Kidney (tissue), 14 donors: ENCODE results near the gene AARS2. TPM values are rescaled to one million over a fixed set of nuclear protein-coding genes. Genes with fewer than 3 reads are reported as not detected.

Experiments used
- DNase-seq, 5 donors: peaks; one replicate each; pipeline ENCODE4 v3.0.0-alpha.2; 2013 to 2020
- FAIRE-seq: peaks from 2 replicates; lab custom pipeline; 2012; peaks lifted over from hg19 to GRCh38; lab: Jason Lieb, UNC
- H3K27ac ChIP-seq, 2 donors: one replicate each; pipeline ENCODE4 v1.7.0; 2013; ENCODE audit warnings: low read depth in 2 of 2, low read length in 2 of 2, inconsistent platforms in 1 of 2
- H3K27me3 ChIP-seq: one replicate; pipeline ENCODE4 v1.7.1; 2013; ENCODE audit warnings: low read length, inconsistent platforms; ENCODE audit not compliant: control insufficient read depth, insufficient read depth
- H3K36me3 ChIP-seq, 3 donors: one replicate each; pipeline versions ENCODE4 v1.7.0 to v1.7.1; 2013; ENCODE audit warnings: low read length in 3 of 3, control low read depth in 1 of 3, inconsistent platforms in 1 of 3; ENCODE audit not compliant: insufficient read depth in 3 of 3, control insufficient read depth in 2 of 3
- H3K4me1 ChIP-seq, 3 donors: one replicate each; pipeline versions ENCODE4 v1.7.0 to v1.7.1; 2013; ENCODE audit warnings: low read length in 3 of 3, inconsistent platforms in 1 of 3, low read depth in 1 of 3; ENCODE audit not compliant: control insufficient read depth in 2 of 3, insufficient read depth in 2 of 3
- H3K4me3 ChIP-seq, 3 donors: one replicate each; pipeline versions ENCODE4 v1.7.0 to v1.8.1; 2013; ENCODE audit warnings: low read length in 3 of 3, control low read depth in 1 of 3, inconsistent platforms in 1 of 3
- H3K9ac ChIP-seq, 3 donors: one replicate each; pipeline versions ENCODE4 v1.7.0 to v1.7.1; 2013; ENCODE audit warnings: low read length in 3 of 3, control low read depth in 1 of 3, inconsistent platforms in 1 of 3
- H3K9me3 ChIP-seq, 3 donors: one replicate each; pipeline versions ENCODE4 v1.7.0 to v1.7.1; 2013; ENCODE audit warnings: low read length in 3 of 3, control low read depth in 1 of 3, inconsistent platforms in 1 of 3; ENCODE audit not compliant: control insufficient read depth in 2 of 3, insufficient read depth in 1 of 3
- intact Hi-C: fragments of 100-400 bp; cut with DNase I; formaldehyde crosslinking; loops from one replicate; pipeline ENCODE4 v1.11.1; 2022
- polyA plus RNA-seq: library from polyadenylated mRNA; stranded (reverse); fragments of 350-450 nt; fragmentation: Illumina TruSeq; extraction: RNeasy Lipid Tissue Mini Kit (QIAGEN cat#74804); gene quantifications from one replicate; pipeline ENCODE4 v1.2.3, GENCODE V29; 2014; ENCODE audit warnings: low read depth, low replicate concordance; ENCODE audit not compliant: insufficient read depth
- total RNA-seq: library from RNA; stranded (reverse); fragmentation: NEBNext Ultra II Directional; extraction: Animal tissue kit (Norgen Biotek cat#: 25700); gene quantifications from one replicate; pipeline ENCODE4 v1.2.1, GENCODE V29; 2021
- TF ChIP-seq, protein P1 (sequence below): IDR thresholded peaks from 3 replicates; pipeline ENCODE4 v1.5.1; 2012; ENCODE audit warnings: mild to moderate bottlenecking, moderate library complexity, borderline replicate concordance; ENCODE audit not compliant: insufficient read depth; ENCODE audit errors: extremely low read depth
- donor health status: control.
- donor health status: control.
- donor health status: control.
- donor health status: control.
- donor health status: control.
- donor health status: DM: yes; HTN: yes; CAD: no.
- donor health status: Normal renal cell carcinoma (clear cell type).

AARS2 gene
- total and polyA plus RNA-seq, 2 donors from 2014 or later, result 5.4 to 12.6 TPM

DNA sequence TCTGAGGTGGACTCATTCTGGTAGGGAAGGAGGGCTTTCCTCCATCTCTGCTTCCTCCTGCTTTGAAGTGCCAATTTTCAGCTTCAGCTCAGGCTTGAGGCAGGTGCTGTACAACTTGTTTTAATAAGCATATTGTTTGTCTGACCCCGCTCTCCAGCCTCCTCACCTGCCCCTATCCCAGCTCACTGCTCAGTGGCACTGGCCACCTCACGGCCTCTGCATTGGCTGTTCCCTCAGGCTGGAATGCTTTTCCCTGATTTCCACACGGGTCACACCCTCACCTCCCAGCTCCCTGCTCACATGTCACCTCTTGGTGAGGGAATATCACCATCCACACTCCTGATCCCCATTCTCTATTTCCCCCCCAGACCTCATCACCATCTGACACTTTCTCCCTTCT is 14.3 kb downstream of the AARS2 start:
- TF ChIP-seq, protein P1, sequence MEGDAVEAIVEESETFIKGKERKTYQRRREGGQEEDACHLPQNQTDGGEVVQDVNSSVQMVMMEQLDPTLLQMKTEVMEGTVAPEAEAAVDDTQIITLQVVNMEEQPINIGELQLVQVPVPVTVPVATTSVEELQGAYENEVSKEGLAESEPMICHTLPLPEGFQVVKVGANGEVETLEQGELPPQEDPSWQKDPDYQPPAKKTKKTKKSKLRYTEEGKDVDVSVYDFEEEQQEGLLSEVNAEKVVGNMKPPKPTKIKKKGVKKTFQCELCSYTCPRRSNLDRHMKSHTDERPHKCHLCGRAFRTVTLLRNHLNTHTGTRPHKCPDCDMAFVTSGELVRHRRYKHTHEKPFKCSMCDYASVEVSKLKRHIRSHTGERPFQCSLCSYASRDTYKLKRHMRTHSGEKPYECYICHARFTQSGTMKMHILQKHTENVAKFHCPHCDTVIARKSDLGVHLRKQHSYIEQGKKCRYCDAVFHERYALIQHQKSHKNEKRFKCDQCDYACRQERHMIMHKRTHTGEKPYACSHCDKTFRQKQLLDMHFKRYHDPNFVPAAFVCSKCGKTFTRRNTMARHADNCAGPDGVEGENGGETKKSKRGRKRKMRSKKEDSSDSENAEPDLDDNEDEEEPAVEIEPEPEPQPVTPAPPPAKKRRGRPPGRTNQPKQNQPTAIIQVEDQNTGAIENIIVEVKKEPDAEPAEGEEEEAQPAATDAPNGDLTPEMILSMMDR, result no peak
- intact Hi-C loops, result no loop called here
- no peak overlapping the region for H3K4me3 ChIP-seq
- H3K36me3 ChIP-seq, result peaks cover 0 to 26% (median 12%) of the 10 kb centered on the region in 3 donors
- DNase-seq (peak in 1 of 5 donors; percentile 55), FAIRE-seq (no peak)
- H3K9me3 ChIP-seq, result no peaks in the 10 kb centered on the region
- H3K9ac ChIP-seq, result no peak overlapping the region
- H3K4me1 ChIP-seq, result peaks cover 0 to 9% (median 0%) of the 10 kb centered on the region in 3 donors
- H3K27ac ChIP-seq, result no peak overlapping the region
- H3K27me3 ChIP-seq, result peaks cover 18% of the 10 kb centered on the region

- no peak overlapping the region for H3K9ac ChIP-seq
- no peak overlapping the region for H3K27ac ChIP-seq
- H3K27me3 ChIP-seq, result peaks cover 18% of the 10 kb centered on the region
- H3K36me3 ChIP-seq, result peaks cover 0 to 21% (median 11%) of the 10 kb centered on the region in 3 donors
- H3K4me1 ChIP-seq, result peaks cover 0 to 9% (median 0%) of the 10 kb centered on the region in 3 donors
- H3K9me3 ChIP-seq, result no peaks in the 10 kb centered on the region
- TF ChIP-seq, protein P1, result no peak
- H3K4me3 ChIP-seq, result no peak overlapping the region
- intact Hi-C loops, result no loop called here
- no peak for FAIRE-seq
- peak in 1 of 5 donors; percentile 53 for DNase-seq
These were observed 14.9 kb downstream of the AARS2 start for GRCh38 chr6:44298055-44298803.

GRCh38 chr6:44297063-44298038 is 15.8 kb downstream of the AARS2 start:
- no peak for FAIRE-seq
- Histone ChIP-seq H3K27ac (no peak overlapping the region), H3K4me1 (peaks cover 0 to 9% (median 0%) of the 10 kb centered on the region in 3 donors), H3K27me3 (peaks cover 18% of the 10 kb centered on the region), H3K4me3 (peak overlapping the region in 1 of 3 donors; percentile 32), H3K9me3 (no peaks in the 10 kb centered on the region), H3K9ac (no peak overlapping the region), H3K36me3 (peaks cover 0 to 13% (median 3%) of the 10 kb centered on the region in 3 donors)
- intact Hi-C loops, result no loop called here
- TF ChIP-seq, protein P1, result no peak
- DNase-seq, result peak; percentile 59 to 81 (median 71)
